Measurements from ENCODE around the gene GPANK1. TPM values are rescaled to one million over a fixed set of nuclear protein-coding genes. Genes with fewer than 3 reads are reported as not detected.

The GPANK1 gene
- total and polyA plus RNA-seq, 5 donors from 2014 or later: 9.8 to 27.3 (median 23.7) TPM

DNA sequence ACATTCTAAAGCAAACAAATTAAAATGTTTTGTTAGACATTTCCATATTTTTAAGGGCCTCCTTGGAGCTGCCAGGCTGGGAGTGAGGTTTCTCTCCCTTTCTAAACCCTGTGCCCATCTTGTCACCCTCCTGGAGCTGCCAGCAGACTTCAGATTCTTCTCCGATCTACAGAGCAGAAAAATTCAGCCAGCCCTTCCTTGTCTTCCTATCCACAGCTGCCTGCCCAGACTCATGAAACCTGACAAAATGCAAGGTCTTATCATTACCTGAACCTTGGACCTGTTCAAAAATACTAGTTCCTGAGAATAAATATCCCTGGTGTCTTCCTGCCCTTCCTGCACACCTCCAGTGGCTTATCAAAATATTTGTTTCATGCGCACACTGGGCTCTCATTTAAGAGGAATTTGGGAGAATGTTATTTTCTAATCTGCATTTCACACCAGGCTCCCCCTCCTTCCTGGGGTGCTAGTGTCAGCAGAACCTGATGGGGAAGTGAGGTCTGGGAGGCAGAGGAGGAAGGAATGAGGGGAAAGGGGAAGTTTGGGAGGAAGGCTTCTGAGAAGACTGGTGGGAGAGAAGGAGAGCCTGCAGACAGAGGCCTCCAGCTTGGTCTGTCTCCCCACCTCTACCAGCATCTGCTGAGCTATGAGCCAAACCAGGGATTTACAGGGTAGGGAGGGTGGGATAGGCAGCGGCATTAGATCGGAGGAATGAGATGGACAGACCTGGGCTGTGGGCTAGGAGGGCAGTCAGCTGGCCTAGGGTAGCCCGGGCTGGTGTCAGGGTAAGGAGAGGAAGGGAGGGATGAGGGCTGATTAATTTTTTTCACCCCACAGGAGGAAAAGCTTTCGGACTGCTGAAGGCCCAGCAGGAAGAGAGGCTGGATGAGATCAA is 49.9 kb downstream of the GPANK1 start, which contains the start of gene AIF1:
Gene AIF1 (plus strand): TSS at position 551 of the 895 bp plus-strand sequence. CDS start 96 bp downstream, at position 647.
- H3K9me3 ChIP-seq (ENCODE audit: control insufficient read depth in 2 of 2, low read length in 2 of 2): no peaks in the 10 kb centered on the region
- Mint-ChIP-seq H3K36me3 (no peaks in the 10 kb centered on the region), H3K9me3 (no peaks in the 10 kb centered on the region), H3K4me1 (peaks cover 0 to 37% (median 8%) of the 10 kb centered on the region in 4 donors), H3K4me3 (peak within 1 kb of the TSS; percentile 5 to 93 (median 75)), H3K27ac (peak within 1 kb of the TSS; percentile 72 to 95 (median 83)), H3K27me3 (no peaks in the 10 kb centered on the region)
- no peak within 1 kb of the TSS for H3K27ac ChIP-seq (ENCODE audit: insufficient read depth, low read length, poor library complexity, severe bottlenecking)
- no peaks in the 10 kb centered on the region for H3K27me3 ChIP-seq (ENCODE audit: control insufficient read depth, insufficient read depth, low read length)
- peaks cover 8% of the 10 kb centered on the region for H3K4me1 ChIP-seq (ENCODE audit: control insufficient read depth, insufficient read depth, low read length, poor library complexity, severe bottlenecking)
- DNase-seq: no peak
- peak within 1 kb of the TSS; percentile 7 for H3K4me3 ChIP-seq (ENCODE audit: low read depth, low read length)
- no peak for ATAC-seq (ENCODE audit: low read depth in 2 of 2)
- H3K36me3 ChIP-seq (ENCODE audit: control insufficient read depth, insufficient read depth, low read length): no peaks in the 10 kb centered on the region

- H3K4me3 ChIP-seq (ENCODE audit: low read depth, low read length): no peak overlapping the region
- no peaks in the 10 kb centered on the region for H3K9me3 ChIP-seq (ENCODE audit: control insufficient read depth in 2 of 2, low read length in 2 of 2)
- H3K27ac Mint-ChIP-seq: no peak overlapping the region
- H3K27me3 ChIP-seq (ENCODE audit: control insufficient read depth, insufficient read depth, low read length): no peaks in the 10 kb centered on the region
- no peak for DNase-seq
- ATAC-seq (ENCODE audit: low read depth in 2 of 2): no peak
- no peaks in the 10 kb centered on the region for H3K9me3 Mint-ChIP-seq
- H3K4me1 Mint-ChIP-seq: peaks cover 0 to 31% (median 7%) of the 10 kb centered on the region in 4 donors
- no peaks in the 10 kb centered on the region for H3K36me3 Mint-ChIP-seq
- H3K27ac ChIP-seq (ENCODE audit: insufficient read depth, low read length, poor library complexity, severe bottlenecking): no peak overlapping the region
- H3K27me3 Mint-ChIP-seq: no peaks in the 10 kb centered on the region
- no peak overlapping the region for H3K4me3 Mint-ChIP-seq
- no peaks in the 10 kb centered on the region for H3K36me3 ChIP-seq (ENCODE audit: control insufficient read depth, insufficient read depth, low read length)
- peaks cover 8% of the 10 kb centered on the region for H3K4me1 ChIP-seq (ENCODE audit: control insufficient read depth, insufficient read depth, low read length, poor library complexity, severe bottlenecking)
Observed at GRCh38 chr6:31614075-31614619, 50.6 kb downstream of the GPANK1 start.

Other genes with a start within 250 kb of the GPANK1 start
Only the 30 nearest of the 37 such genes appear.
- not detected for gene MCCD1, start 136.0 kb downstream of the GPANK1 start, total RNA-seq
- not detected for gene MCCD1, start 136.0 kb downstream of the GPANK1 start, polyA plus RNA-seq
- gene DDX39B, start 123.0 kb downstream of the GPANK1 start, total RNA-seq: 603 TPM
- gene DDX39B, start 123.0 kb downstream of the GPANK1 start, polyA plus RNA-seq: 100 to 1,000 TPM; 105 to 116 (median 110) TPM
- 3.9 TPM for gene ATP6V1G2, start 118.4 kb downstream of the GPANK1 start, total RNA-seq
- 1 to 10 TPM; 1.1 to 1.8 (median 1.3) TPM for gene ATP6V1G2, start 118.4 kb downstream of the GPANK1 start, polyA plus RNA-seq
- 4.6 TPM for gene NFKBIL1, start 117.4 kb downstream of the GPANK1 start, total RNA-seq
- 1 to 10 TPM; 4.7 to 9.4 (median 6.9) TPM for gene NFKBIL1, start 117.4 kb downstream of the GPANK1 start, polyA plus RNA-seq
- gene LTA, start 92.7 kb downstream of the GPANK1 start, total RNA-seq: 15.6 TPM
- gene LTA, start 92.7 kb downstream of the GPANK1 start, polyA plus RNA-seq: 10 to 100 TPM; 12.8 to 20.0 (median 13.9) TPM
- gene TNF, start 89.4 kb downstream of the GPANK1 start, total RNA-seq: 21.8 TPM
- gene TNF, start 89.4 kb downstream of the GPANK1 start, polyA plus RNA-seq: 1 to 10 TPM in 3 of 4 donors, under 1 TPM in 1; 0.48 to 3.1 (median 2.2) TPM
- 493 TPM for gene LTB, start 82.6 kb downstream of the GPANK1 start, total RNA-seq
- 1,000 to 10,000 TPM; 1,104 to 1,480 (median 1,402) TPM for gene LTB, start 82.6 kb downstream of the GPANK1 start, polyA plus RNA-seq
- gene LST1, start 78.7 kb downstream of the GPANK1 start, total RNA-seq: 12.9 TPM
- 10 to 100 TPM in 1 of 4 donors, 1 to 10 TPM in 3; 8.0 to 10.9 (median 8.7) TPM for gene LST1, start 78.7 kb downstream of the GPANK1 start, polyA plus RNA-seq
- gene NCR3, start 72.0 kb downstream of the GPANK1 start, total RNA-seq: 8.6 TPM
- 10 to 100 TPM; 30.8 to 86.6 (median 39.2) TPM for gene NCR3, start 72.0 kb downstream of the GPANK1 start, polyA plus RNA-seq
- gene AIF1, start 49.8 kb downstream of the GPANK1 start, total RNA-seq: 9.9 TPM
- 10 to 100 TPM in 3 of 4 donors, 1 to 10 TPM in 1; 6.5 to 38.8 (median 19.3) TPM for gene AIF1, start 49.8 kb downstream of the GPANK1 start, polyA plus RNA-seq
- gene PRRC2A, start 44.3 kb downstream of the GPANK1 start, total RNA-seq: 214 TPM
- 1 to 10 TPM; 2.8 to 5.0 (median 3.2) TPM for gene PRRC2A, start 44.3 kb downstream of the GPANK1 start, polyA plus RNA-seq
- 213 TPM for gene BAG6, start 12.3 kb downstream of the GPANK1 start, total RNA-seq
- 10 to 100 TPM; 13.5 to 19.7 (median 18.0) TPM for gene BAG6, start 12.3 kb downstream of the GPANK1 start, polyA plus RNA-seq
- gene APOM, start 9.1 kb downstream of the GPANK1 start, total RNA-seq: 1.7 TPM
- gene APOM, start 9.1 kb downstream of the GPANK1 start, polyA plus RNA-seq: 1 to 10 TPM; 2.5 to 4.1 (median 2.8) TPM
- gene C6orf47, start 4.2 kb downstream of the GPANK1 start, total RNA-seq: 18.8 TPM
- gene C6orf47, start 4.2 kb downstream of the GPANK1 start, polyA plus RNA-seq: 10 to 100 TPM; 24.2 to 30.5 (median 27.1) TPM
- 141 TPM for gene CSNK2B, start 1.1 kb upstream of the GPANK1 start, total RNA-seq
- 100 to 1,000 TPM; 235 to 285 (median 261) TPM for gene CSNK2B, start 1.1 kb upstream of the GPANK1 start, polyA plus RNA-seq
- 38.8 TPM for gene LY6G5B, start 5.0 kb upstream of the GPANK1 start, total RNA-seq
- gene LY6G5B, start 5.0 kb upstream of the GPANK1 start, polyA plus RNA-seq: not detected
- 3.1 TPM for gene LY6G5C, start 16.1 kb upstream of the GPANK1 start, total RNA-seq
- gene LY6G5C, start 16.1 kb upstream of the GPANK1 start, polyA plus RNA-seq: 10 to 100 TPM in 3 of 4 donors, 1 to 10 TPM in 1; 7.4 to 19.9 (median 11.9) TPM
- gene ABHD16A, start 38.3 kb upstream of the GPANK1 start, total RNA-seq: 78.4 TPM
- 10 to 100 TPM; 33.4 to 43.2 (median 35.8) TPM for gene ABHD16A, start 38.3 kb upstream of the GPANK1 start, polyA plus RNA-seq
- gene LY6G6F, start 41.9 kb upstream of the GPANK1 start, total RNA-seq: 1.5 TPM
- not detected for gene LY6G6F, start 41.9 kb upstream of the GPANK1 start, polyA plus RNA-seq
- gene LY6G6D, start 50.4 kb upstream of the GPANK1 start, total RNA-seq: not detected
- not detected for gene LY6G6D, start 50.4 kb upstream of the GPANK1 start, polyA plus RNA-seq
- not detected for gene LY6G6C, start 56.7 kb upstream of the GPANK1 start, total RNA-seq
- gene LY6G6C, start 56.7 kb upstream of the GPANK1 start, polyA plus RNA-seq: not detected
- gene MPIG6B, start 58.4 kb upstream of the GPANK1 start, total RNA-seq: 10.8 TPM
- under 1 TPM in 1 of 4 donors, not detected in 3; 0.43 TPM for gene MPIG6B, start 58.4 kb upstream of the GPANK1 start, polyA plus RNA-seq
- gene DDAH2, start 64.3 kb upstream of the GPANK1 start, total RNA-seq: 13.6 TPM
- gene DDAH2, start 64.3 kb upstream of the GPANK1 start, polyA plus RNA-seq: 10 to 100 TPM; 16.0 to 19.8 (median 17.7) TPM
- gene CLIC1, start 71.5 kb upstream of the GPANK1 start, total RNA-seq: 192 TPM
- gene CLIC1, start 71.5 kb upstream of the GPANK1 start, polyA plus RNA-seq: 100 to 1,000 TPM; 481 to 771 (median 621) TPM
- 17.4 TPM for gene MSH5, start 75.0 kb upstream of the GPANK1 start, total RNA-seq
- gene MSH5, start 75.0 kb upstream of the GPANK1 start, polyA plus RNA-seq: 1 to 10 TPM; 1.2 to 3.3 (median 1.3) TPM
- 2.3 TPM for gene SAPCD1, start 97.7 kb upstream of the GPANK1 start, total RNA-seq
- gene SAPCD1, start 97.7 kb upstream of the GPANK1 start, polyA plus RNA-seq: not detected
- gene VWA7, start 112.3 kb upstream of the GPANK1 start, total RNA-seq: 6.8 TPM
- 1 to 10 TPM in 3 of 4 donors, under 1 TPM in 1; 0.91 to 1.2 (median 1.2) TPM for gene VWA7, start 112.3 kb upstream of the GPANK1 start, polyA plus RNA-seq
- 63.4 TPM for gene VARS1, start 130.8 kb upstream of the GPANK1 start, total RNA-seq
- 10 to 100 TPM; 27.1 to 45.1 (median 29.9) TPM for gene VARS1, start 130.8 kb upstream of the GPANK1 start, polyA plus RNA-seq
- gene LSM2, start 142.0 kb upstream of the GPANK1 start, total RNA-seq: 29.3 TPM
- 100 to 1,000 TPM in 1 of 4 donors, 10 to 100 TPM in 3; 80.0 to 122 (median 87.5) TPM for gene LSM2, start 142.0 kb upstream of the GPANK1 start, polyA plus RNA-seq
- 5.5 TPM for gene HSPA1L, start 150.3 kb upstream of the GPANK1 start, total RNA-seq
- gene HSPA1L, start 150.3 kb upstream of the GPANK1 start, polyA plus RNA-seq: 1 to 10 TPM; 2.2 to 4.2 (median 3.5) TPM

Data from CD4-positive, CD25-positive, alpha-beta regulatory T cell (primary cell).